Activated CD8-positive, alpha-beta memory T cell treated with anti-CD3 and anti-CD28 coated beads, Interleukin-2, amount 50 U/mL, for 1 hour (primary cell): ENCODE data around the gene NNMT.
"Not testable (repeated sequence)": the region's sequence is repeated elsewhere in the genome, so short reads cannot be mapped to it uniquely, and the experiment has no call there.

Source experiments
- DNase-seq: peaks from one replicate; pipeline ENCODE4 v3.0.0-alpha.2; 2020; ENCODE audit errors: extremely low read depth

NNMT gene

DNA sequence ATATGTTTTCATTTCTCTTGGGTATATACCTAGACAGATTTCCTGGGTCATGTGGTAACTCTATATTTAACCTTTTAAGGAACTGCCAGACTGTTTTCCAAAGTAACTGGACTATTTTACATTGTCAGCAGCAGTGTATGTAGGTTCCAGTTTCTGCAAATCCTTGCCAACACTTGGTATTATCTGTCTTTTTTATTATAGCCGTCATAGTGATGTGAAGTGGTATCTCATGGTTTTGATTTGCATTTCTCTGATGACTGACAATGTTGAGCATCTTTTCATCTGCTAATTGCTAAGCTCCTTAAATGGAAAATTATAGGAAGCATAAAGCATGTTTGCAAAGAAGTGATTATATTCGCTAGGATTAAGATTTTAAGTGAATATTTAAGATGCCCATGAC lies 13.9 kb downstream of the NNMT start:
- no peak for DNase-seq

GRCh38 chr11:114311946-114312345 lies 15.7 kb downstream of the NNMT start:
- no peak for DNase-seq

DNA sequence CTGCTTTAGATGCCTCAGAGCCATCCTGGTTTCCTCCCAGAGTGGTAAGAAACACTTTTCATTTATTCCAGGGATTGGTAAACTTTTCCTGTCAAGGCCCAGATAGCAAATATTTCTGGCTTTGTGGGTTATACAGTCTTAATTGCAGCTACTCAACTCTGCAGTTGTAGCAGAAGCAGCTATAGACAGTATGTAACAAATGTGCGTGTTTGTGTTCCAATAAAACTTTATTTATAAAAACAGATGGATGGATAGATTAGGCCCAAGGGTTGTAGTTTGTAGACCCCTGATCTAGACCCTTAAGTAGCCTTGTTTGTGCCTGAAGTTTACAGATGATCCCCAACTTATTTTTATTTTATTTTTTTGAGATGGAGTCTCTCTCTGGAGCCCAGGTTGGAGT lies 17.9 kb downstream of the NNMT start:
- DNase-seq: no peak

DNA sequence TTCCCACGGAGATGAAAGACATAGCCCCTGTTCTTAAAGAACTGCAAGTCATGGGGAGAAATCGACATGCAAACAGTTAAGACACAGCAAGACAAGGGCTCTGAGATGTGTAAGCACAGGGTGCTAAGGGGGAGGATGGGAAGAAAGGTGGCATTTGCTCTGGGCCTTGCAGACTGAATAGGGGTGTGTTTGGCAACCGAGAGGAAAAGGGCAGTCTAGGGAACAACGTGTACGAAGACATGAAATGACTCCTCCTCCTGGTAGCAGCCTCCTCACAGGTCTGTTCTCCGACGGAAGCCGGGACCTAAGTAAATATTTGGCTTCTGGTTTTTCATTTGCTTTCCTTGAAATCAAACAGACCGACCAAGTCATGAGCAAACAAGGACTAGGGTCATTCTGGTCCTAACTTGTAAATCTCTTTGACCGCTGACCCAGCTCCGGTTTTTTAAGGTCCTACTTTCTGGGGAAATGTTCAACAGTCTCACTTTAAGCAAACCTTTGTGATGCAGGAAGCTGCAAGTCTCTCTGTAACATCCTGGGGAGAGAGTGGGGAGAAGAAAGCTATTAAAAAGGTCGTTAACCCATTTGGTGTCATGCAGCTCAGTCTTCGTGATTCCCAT lies 19.7 kb downstream of the NNMT start:
- no peak for DNase-seq

- no peak for DNase-seq
Observed at GRCh38 chr11:114316980-114317786, 21.0 kb downstream of the NNMT start.

DNA sequence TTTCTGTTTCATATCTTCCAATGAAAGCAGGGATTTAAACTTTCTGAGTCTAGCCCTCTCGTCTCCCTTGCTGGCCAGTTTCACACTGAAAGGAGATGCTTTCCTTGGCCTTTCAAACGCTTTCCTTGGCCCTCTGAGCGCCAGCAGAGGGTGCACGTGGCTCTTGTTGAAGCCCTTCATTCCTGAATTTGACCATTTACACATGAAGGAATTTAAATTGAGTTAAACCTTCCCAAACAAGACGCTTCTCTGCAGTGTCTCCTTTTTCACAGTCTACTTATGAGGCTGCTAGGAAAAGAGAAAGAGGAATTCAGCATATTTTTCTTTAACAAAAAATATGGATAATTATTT lies 21.6 kb downstream of the NNMT start:
- no peak for DNase-seq

DNA sequence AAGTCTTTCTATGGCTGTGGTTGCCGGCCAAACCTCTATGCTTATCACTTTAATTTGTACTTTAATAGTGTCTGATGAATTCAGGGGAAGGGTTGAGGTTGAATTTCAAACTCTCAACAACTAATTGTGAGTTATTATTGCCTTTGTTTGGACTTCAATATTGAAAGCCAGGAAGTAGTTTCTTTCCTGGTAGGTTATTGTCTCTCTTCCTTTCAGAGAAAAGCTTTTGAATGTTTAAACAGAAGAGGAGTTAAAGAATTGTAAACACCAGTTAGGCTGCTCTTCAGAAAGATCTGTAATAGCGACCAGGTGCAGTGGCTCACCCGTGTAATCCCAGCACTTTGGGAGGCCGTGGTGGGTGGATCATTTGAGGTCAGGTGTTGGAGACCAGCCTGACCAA lies 22.2 kb downstream of the NNMT start:
- no peak for DNase-seq

DNA sequence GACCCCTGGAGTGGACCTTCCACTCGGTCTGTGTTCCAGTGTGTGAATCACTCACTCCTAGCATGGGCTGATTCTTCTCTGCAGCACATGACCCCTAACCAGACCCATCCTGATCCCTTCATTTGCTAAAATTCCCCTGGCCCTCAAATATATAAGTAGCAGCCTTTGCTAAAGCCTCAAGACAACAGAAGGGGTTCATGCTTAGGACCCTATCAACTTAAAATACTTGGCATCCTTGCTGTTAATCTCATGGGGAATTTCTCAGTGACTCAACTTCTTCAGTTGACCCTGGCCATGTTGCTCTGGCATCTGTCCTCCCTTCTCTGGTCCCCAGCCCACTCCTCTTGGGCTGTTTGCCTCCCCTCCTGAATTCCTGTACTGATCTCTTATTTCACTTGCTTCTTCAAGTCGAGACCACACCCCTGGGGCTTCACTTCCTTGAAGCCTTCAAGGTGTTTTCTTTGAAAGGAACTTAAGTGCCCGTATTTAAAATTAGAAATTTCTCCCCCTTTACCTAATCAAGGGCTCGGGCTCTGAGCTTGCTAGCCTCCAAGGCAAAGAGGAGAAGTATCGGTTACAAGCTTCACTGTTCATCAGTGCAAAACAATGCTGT lies 23.6 kb downstream of the NNMT start:
- no peak for DNase-seq

- DNase-seq: no peak
Observed at GRCh38 chr11:114321621-114322257, 25.5 kb downstream of the NNMT start.

- no peak for DNase-seq
Observed at GRCh38 chr11:114322934-114323333, 26.7 kb downstream of the NNMT start.

- DNase-seq: no peak
Observed at GRCh38 chr11:114326151-114326550, 30.0 kb downstream of the NNMT start.

GRCh38 chr11:114326776-114327175 lies 30.6 kb downstream of the NNMT start:
- DNase-seq: no peak

DNA sequence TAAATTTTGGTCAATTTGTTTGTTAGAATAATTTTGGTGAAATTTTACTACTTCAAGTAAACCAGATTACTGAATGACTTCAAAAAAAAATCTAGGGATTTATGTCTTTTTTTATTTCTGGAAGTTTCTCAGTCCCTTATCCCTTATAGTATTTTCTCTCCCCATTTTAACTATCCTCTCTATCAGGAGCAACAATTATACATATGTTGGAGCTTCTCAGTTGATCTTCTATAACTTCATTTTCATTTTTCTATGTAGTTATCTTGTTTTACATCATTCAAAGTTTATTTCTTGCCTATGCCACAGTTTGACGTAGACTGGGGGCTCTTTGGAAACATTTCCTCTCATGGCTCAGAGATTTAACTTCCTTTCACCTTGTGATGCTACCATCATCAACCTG lies 34.2 kb downstream of the NNMT start:
- DNase-seq: no peak

GRCh38 chr11:114340311-114341131 lies 44.3 kb downstream of the NNMT start:
- no peak for DNase-seq

DNA sequence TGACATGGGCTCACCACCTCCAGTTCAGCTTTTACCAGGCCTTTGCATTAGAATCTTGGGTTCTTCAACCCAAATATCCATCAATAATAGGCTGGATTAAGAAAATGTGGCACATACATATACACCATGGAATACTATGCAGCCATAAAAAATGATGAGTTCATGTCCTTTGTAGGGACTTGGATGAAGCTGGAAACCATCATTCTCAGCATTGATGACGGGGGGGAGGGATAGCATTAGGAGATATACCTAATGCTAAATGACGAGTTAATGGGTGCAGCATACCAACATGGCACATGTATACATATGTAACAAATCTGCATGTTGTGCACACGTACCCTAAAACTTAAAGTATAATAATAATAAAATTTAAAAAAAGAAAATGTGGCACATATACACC lies 45.5 kb downstream of the NNMT start:
- not testable (repeated sequence) for DNase-seq

GRCh38 chr11:114342476-114342875 lies 46.3 kb downstream of the NNMT start:
- DNase-seq: no peak

DNA sequence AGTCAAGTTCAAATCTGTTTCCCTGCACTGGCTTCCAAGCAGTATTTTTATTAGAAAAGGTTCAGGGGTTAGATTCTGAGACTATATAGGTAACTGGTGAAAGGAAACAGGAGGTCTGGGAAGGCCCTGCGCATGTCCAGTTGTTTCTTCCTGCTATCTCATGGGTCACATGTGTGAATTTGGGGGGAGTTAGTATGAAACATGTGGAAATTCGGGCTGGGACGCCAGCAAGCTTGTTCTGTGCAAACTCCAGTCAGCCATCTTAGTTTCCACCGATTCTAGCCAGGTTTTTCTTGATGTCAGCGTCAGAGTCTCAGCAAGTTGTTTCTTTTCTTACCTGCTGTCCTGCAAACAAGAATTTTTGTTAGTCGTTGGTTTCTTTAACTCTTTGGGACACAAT lies 46.8 kb downstream of the NNMT start:
- no peak for DNase-seq

- no peak for DNase-seq
Observed at GRCh38 chr11:114343493-114343892, 47.3 kb downstream of the NNMT start.

DNA sequence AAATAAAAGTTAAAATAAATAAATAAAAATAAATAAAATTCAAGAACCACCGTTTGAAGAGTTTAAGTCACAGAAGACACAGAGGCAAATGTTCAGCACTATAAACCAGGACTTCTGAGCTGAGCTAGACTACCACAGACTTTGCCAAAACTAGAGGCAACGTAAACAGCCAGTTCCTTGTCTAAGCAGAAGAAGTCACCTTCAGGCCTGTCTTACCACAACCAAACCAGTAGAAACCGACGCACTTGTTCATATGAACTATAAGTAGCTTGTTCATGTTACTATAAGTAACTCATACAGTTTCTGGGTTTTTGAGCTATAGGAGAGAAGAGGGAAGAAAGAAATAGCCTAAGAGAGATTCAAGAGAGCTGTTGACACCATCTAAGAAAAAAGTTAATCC lies 48.3 kb downstream of the NNMT start:
- no peak for DNase-seq

DNA sequence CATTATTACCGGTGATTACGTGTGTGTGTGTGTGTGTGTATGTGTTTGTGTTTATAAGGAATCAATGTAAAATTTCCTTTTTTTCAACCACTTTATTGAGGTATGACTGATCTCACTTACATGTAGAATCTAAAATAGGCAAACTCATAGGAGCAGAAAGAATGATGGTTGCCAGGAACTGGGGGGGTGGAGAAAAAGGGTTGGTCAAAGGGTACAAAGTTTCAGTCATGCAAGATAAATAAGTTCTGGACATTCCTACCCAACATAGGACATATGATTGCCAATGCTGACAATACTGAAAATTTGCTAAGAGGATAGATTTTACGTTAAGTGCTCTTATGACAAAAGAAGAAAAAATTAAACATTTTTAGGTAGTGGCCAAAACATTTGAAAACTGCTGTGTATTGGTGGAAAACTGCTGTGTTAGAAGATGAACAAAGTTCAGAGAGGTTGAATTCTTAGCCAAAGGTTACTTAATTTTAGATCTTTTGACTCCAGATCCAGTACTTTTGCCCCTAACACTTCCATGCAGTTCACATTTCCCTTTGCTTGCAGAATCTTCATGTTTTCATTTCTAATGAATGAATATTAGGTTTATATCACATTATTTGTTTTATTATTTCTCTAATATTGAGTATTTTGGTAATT lies 49.5 kb downstream of the NNMT start:
- DNase-seq: no peak

- no peak for DNase-seq
Observed at GRCh38 chr11:114346709-114347141, 50.5 kb downstream of the NNMT start.
